ENCODE results near the gene FAAP100. TPM values are rescaled to one million over a fixed set of nuclear protein-coding genes. Genes with fewer than 3 reads are reported as not detected.

The FAAP100 gene
- total RNA-seq, 4 donors from 2014 or later, result 14.4 to 27.9 (median 15.6) TPM

GRCh38 chr17:81492202-81492601 lies 60.0 kb downstream of the FAAP100 start:
- TF ChIP-seq CTCF (IDR thresholded peaks at IDR 0.05 in 4 of 5, conservative IDR thresholded peaks at IDR 0.05 in 1 of 5), result no peak
- no peak for TF ChIP-seq POLR2A (IDR thresholded peaks at IDR 0.05)
- in situ Hi-C loops (cut with MboI; ENCODE audit: low sequenced_read_pairs in 4 of 4) (loop anchor here in 1 of 4 donors (25.0 kb wide), 1 partner anchor 230 kb away; no protein-coding TSS in a partner anchor), intact Hi-C loops (cut with DNase I; ENCODE audit: low total_unique reads) (no loop called here)
- no peak for DNase-seq
- Histone ChIP-seq H3K27me3 (no peaks in the 10 kb centered on the region), H3K4me3 (no peak overlapping the region), H3K27ac (no peak overlapping the region), H3K4me1 (peaks cover 4 to 15% of the 10 kb centered on the region in 2 donors), H3K9me3 (no peaks in the 10 kb centered on the region), H3K36me3 (no peaks in the 10 kb centered on the region)
- no peak for ATAC-seq

GRCh38 chr17:81491761-81492160 lies 60.4 kb downstream of the FAAP100 start:
- Histone ChIP-seq H3K27ac (no peak overlapping the region), H3K27me3 (no peaks in the 10 kb centered on the region), H3K4me3 (no peak overlapping the region), H3K4me1 (peaks cover 4 to 15% of the 10 kb centered on the region in 2 donors), H3K36me3 (no peaks in the 10 kb centered on the region), H3K9me3 (no peaks in the 10 kb centered on the region)
- ATAC-seq, result no peak
- no peak for TF ChIP-seq CTCF (IDR thresholded peaks at IDR 0.05 in 4 of 5, conservative IDR thresholded peaks at IDR 0.05 in 1 of 5)
- no peak for TF ChIP-seq POLR2A (IDR thresholded peaks at IDR 0.05)
- intact Hi-C loops (cut with DNase I; ENCODE audit: low total_unique reads), result no loop called here
- DNase-seq, result no peak
- in situ Hi-C loops (cut with MboI; ENCODE audit: low sequenced_read_pairs in 4 of 4), result loop anchor here in 1 of 4 donors (25.0 kb wide), 1 partner anchor 229 kb away; no protein-coding TSS in a partner anchor

- Histone ChIP-seq H3K9me3 (no peaks in the 10 kb centered on the region), H3K4me1 (peaks cover 4 to 15% of the 10 kb centered on the region in 2 donors), H3K4me3 (no peak overlapping the region), H3K36me3 (no peaks in the 10 kb centered on the region), H3K27me3 (no peaks in the 10 kb centered on the region), H3K27ac (no peak overlapping the region)
- ATAC-seq (no peak), DNase-seq (no peak)
- TF ChIP-seq CTCF (IDR thresholded peaks at IDR 0.05 in 4 of 5, conservative IDR thresholded peaks at IDR 0.05 in 1 of 5), result no peak
- TF ChIP-seq POLR2A (IDR thresholded peaks at IDR 0.05), result no peak
- intact Hi-C loops (cut with DNase I; ENCODE audit: low total_unique reads), result no loop called here
- in situ Hi-C loops (cut with MboI; ENCODE audit: low sequenced_read_pairs in 4 of 4), result loop anchor here in 1 of 4 donors (25.0 kb wide), 1 partner anchor 229 kb away; no protein-coding TSS in a partner anchor
Observed at GRCh38 chr17:81491181-81491581, 61.0 kb downstream of the FAAP100 start.

- Histone ChIP-seq H3K27me3 (no peaks in the 10 kb centered on the region), H3K4me3 (no peak overlapping the region), H3K4me1 (peaks cover 4 to 15% of the 10 kb centered on the region in 2 donors), H3K27ac (no peak overlapping the region), H3K36me3 (no peaks in the 10 kb centered on the region), H3K9me3 (no peaks in the 10 kb centered on the region)
- in situ Hi-C loops (cut with MboI; ENCODE audit: low sequenced_read_pairs in 4 of 4) (loop anchor here in 3 of 4 donors (10.0 to 25.0 kb wide), 3 partner anchors 195 to 235 kb away; partner anchors contain the start of gene SLC38A10 (in 1 of the 3)), intact Hi-C loops (cut with DNase I; ENCODE audit: low total_unique reads) (loop anchor here (5.0 kb wide), 1 partner anchor 47 kb away; no protein-coding TSS in a partner anchor)
- DNase-seq (no peak), ATAC-seq (no peak)
- no peak for TF ChIP-seq CTCF (IDR thresholded peaks at IDR 0.05 in 4 of 5, conservative IDR thresholded peaks at IDR 0.05 in 1 of 5)
- no peak for TF ChIP-seq POLR2A (IDR thresholded peaks at IDR 0.05)
Observed at GRCh38 chr17:81489998-81490992, 61.9 kb downstream of the FAAP100 start.

Other genes starting within 250 kb of the FAAP100 start
- 1 to 10 TPM; 2.5 to 8.4 (median 5.8) TPM for gene BAHCC1, start 156.9 kb downstream of the FAAP100 start, total RNA-seq
- 100 to 1,000 TPM; 322 to 934 (median 415) TPM for gene ACTG1, start 39.6 kb downstream of the FAAP100 start, total RNA-seq
- gene FSCN2, start 24.0 kb downstream of the FAAP100 start, total RNA-seq, result under 1 TPM in 2 of 4 donors, not detected in 2; 0.20 to 0.46 TPM
- gene NPLOC4, start 84.8 kb upstream of the FAAP100 start, total RNA-seq, result 100 to 1,000 TPM; 176 to 290 (median 263) TPM
- gene TSPAN10, start 84.8 kb upstream of the FAAP100 start, total RNA-seq, result under 1 TPM in 2 of 4 donors, not detected in 2; 0.22 to 0.26 TPM
- gene PDE6G, start 104.2 kb upstream of the FAAP100 start, total RNA-seq, result not detected
- gene OXLD1, start 114.3 kb upstream of the FAAP100 start, total RNA-seq, result 10 to 100 TPM; 15.5 to 32.2 (median 22.2) TPM
- 10 to 100 TPM in 2 of 4 donors, 1 to 10 TPM in 2; 6.7 to 17.1 (median 11.2) TPM for gene CCDC137, start 114.4 kb upstream of the FAAP100 start, total RNA-seq
- 10 to 100 TPM; 12.9 to 23.6 (median 20.0) TPM for gene ARL16, start 131.4 kb upstream of the FAAP100 start, total RNA-seq
- gene HGS, start 131.7 kb upstream of the FAAP100 start, total RNA-seq, result 100 to 1,000 TPM in 3 of 4 donors, 10 to 100 TPM in 1; 62.1 to 150 (median 113) TPM
- 100 to 1,000 TPM in 2 of 4 donors, 10 to 100 TPM in 2; 79.1 to 117 (median 94.1) TPM for gene MRPL12, start 151.0 kb upstream of the FAAP100 start, total RNA-seq
- 1 to 10 TPM; 3.4 to 9.3 (median 6.7) TPM for gene SLC25A10, start 159.9 kb upstream of the FAAP100 start, total RNA-seq